T-helper 1 cell treated with Interleukin-12 subunit alpha and Interleukin-12 subunit beta and Interleukin-4 antibody, amounts not matched to agents 30 ng/mL and 1 ng/mL, for 36 hours (primary cell): ENCODE results near the gene SLC27A6. TPM values are rescaled to one million over a fixed set of nuclear protein-coding genes. Genes with fewer than 3 reads are reported as not detected.

Source experiments
- intact Hi-C: fragments of 100-400 bp; cut with micrococcal nuclease; formaldehyde crosslinking; loops from one replicate; pipeline ENCODE4 v1.15.1; 2024
- total RNA-seq: library from RNA; stranded (reverse); gene quantifications from 2 replicates; pipeline ENCODE4 v1.2.3, GENCODE V29; 2022

Gene SLC27A6
- total RNA-seq, 1 donor from 2014 or later: not detected

GRCh38 chr5:129061849-129062248, 96.6 kb downstream of the SLC27A6 start:
- intact Hi-C loops: no loop called here

GRCh38 chr5:129063483-129064113, 98.3 kb downstream of the SLC27A6 start:
- intact Hi-C loops: no loop called here

GRCh38 chr5:129065721-129066120, 100.4 kb downstream of the SLC27A6 start:
- intact Hi-C loops: no loop called here

GRCh38 chr5:129067745-129068144, 102.5 kb downstream of the SLC27A6 start:
- intact Hi-C loops: no loop called here

- intact Hi-C loops: no loop called here
These were observed 104.0 kb downstream of the SLC27A6 start for GRCh38 chr5:129069292-129069691.

- intact Hi-C loops: no loop called here
These were observed 107.8 kb downstream of the SLC27A6 start for GRCh38 chr5:129073111-129073510.

- intact Hi-C loops: no loop called here
These were observed 109.6 kb downstream of the SLC27A6 start for GRCh38 chr5:129074903-129075302.

GRCh38 chr5:129077433-129078075, 112.3 kb downstream of the SLC27A6 start:
- intact Hi-C loops: no loop called here

GRCh38 chr5:129078247-129078646, 113.0 kb downstream of the SLC27A6 start:
- intact Hi-C loops: no loop called here

- intact Hi-C loops: no loop called here
These were observed 113.4 kb downstream of the SLC27A6 start for GRCh38 chr5:129078660-129079059.

GRCh38 chr5:129079496-129079895, 114.2 kb downstream of the SLC27A6 start:
- intact Hi-C loops: no loop called here

GRCh38 chr5:129080766-129081165, 115.5 kb downstream of the SLC27A6 start:
- intact Hi-C loops: no loop called here

GRCh38 chr5:129082225-129083136, 117.2 kb downstream of the SLC27A6 start:
- intact Hi-C loops: no loop called here

Other genes with a start within 250 kb of the SLC27A6 start
- gene ISOC1, start 129.3 kb downstream of the SLC27A6 start, total RNA-seq: 18.8 and 20.2 TPM in 2 replicates